Activated CD4-positive, alpha-beta T cell treated with anti-CD3 and anti-CD28 coated beads, Interleukin-2, Interleukin-4, amounts not matched to agents 100 ng/mL and 50 ng/mL, durations not matched to agents 16 hours and 8 hours (primary cell): Measurements from ENCODE around the gene CRIM1.

Experiments
- DNase-seq: peaks from one replicate; pipeline ENCODE4 v3.0.0-alpha.2; 2020; ENCODE audit warnings: low spot score

Gene CRIM1

DNA sequence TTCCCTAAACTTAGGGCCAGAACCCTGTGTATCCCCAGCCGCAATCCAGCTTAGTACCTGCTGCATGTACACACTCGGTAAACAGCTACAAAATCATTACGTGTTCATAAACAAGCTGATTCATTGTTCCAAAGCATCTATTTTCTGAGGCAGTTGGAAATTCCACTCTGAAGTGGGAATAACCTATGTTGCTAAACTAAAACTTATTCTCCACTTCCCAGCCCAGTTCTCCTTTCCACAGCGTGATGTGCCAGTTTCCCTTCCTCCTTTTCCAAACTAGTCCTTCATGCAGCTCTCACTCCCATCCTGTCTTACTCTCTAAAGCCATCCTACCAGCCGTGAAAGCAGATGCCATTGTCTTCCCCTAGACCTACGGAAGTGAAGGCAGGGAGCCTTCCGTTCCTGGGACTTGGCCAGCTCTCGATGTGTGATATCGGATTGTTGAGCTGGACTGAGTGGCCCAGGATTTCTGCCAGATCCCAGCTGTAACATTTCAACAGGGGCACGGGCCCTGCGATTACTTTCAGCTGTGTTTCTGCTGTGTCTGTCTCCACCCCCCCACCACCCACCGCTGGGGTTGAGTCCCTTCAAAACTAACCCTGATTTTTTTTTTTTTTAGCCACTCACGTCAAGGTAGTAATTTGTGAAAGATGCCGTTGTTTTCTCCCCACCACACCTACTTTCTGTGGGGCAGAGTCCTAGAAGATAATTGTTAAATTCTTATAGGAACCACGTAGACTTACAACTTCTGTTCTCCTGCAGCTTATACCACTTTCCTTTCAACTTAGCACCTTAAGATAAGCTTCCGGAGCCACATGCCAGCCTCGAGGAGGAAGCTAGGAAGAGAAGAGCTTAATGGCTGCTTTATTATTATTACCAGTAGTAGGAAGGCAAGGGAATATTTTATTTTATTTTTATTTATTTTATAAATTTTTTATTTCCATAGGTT lies 100.9 kb downstream of the CRIM1 start:
- DNase-seq = no peak

DNA sequence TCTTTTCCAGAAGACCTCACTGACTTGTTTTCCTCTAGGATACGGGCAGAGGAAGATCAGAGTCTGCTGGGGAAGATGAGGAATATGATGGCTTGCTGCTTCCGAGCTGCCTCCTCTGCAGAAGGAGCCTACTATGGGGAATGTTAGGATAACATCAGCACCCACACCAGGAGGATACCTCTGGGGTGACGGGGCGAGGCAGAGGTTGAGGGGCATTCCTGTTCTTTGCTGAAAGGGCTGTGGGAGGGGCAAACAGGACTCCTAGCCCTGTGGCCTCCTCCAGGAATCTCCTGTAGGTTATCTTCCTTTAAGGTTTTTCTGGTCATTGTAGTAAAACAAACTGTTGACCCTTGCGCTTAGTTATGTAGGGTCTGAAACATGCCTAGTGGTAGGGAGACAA lies 102.5 kb downstream of the CRIM1 start:
- no peak for DNase-seq

DNA sequence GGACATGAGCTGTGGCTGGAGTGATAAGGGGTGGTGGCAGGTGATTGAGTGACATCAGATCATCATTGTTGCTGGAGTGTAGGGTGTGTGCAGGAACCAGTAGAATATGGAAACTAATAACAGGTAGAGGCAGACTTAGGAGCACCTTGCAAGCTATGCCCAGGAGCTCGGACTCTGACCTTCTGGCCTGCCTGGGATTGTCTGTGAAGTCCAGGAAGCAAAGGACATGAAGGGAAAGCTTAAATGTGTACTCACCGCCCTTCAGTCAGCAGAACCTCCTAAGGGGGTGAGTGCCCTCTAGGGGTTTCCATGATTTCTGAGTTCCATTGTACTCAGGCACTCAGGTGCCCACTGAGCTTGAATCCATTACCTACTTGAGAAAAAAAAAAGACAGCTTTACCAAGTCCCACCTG lies 104.2 kb downstream of the CRIM1 start:
- no peak for DNase-seq

DNA sequence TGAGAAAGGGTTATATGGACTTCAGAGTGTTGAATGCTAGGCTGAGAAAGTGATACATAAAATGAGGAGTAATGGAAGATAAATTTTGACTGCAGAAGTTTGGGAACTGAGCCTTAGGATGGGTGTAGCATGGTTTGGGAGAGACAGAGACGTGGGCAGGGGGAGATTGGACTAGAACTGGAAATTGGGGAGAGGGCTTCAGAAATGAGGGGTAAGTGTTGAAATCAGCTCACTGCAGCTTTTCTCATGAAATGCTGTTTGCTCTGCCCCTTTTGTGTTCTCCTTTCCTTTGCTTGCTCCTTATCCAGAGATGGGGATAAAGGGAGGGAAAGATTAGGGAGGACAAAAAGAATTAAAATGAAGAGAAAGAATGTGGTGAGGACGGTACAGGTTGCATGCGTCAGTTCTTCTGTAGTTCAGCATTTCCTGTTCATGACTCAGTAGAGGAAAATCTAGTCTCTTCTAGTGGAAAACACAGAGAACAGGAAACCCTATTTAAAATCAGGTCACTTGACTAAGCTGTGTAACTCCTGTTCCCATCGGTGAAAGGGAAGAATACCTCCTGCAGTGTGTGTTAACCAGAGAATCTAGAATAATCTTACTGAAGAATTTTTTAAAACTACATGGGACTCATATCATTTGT lies 105.6 kb downstream of the CRIM1 start:
- DNase-seq = peak; percentile 39

DNA sequence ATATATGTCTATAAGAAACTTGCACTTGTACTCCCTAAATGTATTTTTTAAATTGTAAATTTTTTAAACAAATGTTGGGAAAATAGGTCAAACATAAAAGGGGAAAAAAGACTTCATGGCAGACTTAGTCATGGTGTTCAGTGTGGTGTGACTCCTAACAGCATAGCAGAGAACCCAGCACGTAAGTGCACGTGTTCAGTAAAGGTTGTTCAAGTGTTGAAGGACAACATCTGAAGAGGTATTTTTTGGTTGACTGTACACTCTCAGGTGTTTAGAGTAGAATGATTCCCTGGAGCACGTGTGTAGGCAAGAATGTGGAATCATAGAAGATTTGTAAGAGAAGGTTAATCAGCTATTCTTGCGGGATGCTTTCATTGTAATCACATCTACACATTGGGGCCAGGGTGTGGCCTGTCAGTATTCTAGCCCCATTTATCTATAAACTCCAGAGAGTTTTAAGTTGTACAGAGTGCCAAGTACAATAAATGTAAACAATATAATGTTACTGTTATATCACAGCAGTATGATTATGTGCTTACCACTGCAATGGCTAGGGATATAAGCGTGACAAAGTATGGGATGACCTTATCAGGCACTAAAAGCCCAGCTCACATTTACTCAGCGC lies 106.8 kb downstream of the CRIM1 start:
- no peak for DNase-seq

DNA sequence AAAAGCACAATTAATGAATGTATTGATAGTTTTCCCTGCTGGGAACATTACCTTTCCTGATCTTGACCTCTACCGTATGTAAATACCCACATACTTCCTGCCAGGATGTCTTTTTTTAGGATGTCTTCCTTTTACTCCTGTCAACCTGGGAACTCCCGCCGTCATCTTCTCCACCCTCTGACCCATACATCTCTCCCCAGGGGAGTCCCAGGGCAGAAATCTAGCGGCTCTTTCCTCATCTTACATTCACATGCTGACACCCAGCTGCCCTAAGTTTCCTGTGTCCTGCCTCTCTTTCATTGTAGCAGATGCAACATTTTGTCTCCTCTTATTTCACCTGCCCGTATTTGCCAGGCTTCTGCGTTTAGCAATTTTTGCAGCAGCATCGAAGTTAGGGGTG lies 107.8 kb downstream of the CRIM1 start:
- DNase-seq = no peak

DNA sequence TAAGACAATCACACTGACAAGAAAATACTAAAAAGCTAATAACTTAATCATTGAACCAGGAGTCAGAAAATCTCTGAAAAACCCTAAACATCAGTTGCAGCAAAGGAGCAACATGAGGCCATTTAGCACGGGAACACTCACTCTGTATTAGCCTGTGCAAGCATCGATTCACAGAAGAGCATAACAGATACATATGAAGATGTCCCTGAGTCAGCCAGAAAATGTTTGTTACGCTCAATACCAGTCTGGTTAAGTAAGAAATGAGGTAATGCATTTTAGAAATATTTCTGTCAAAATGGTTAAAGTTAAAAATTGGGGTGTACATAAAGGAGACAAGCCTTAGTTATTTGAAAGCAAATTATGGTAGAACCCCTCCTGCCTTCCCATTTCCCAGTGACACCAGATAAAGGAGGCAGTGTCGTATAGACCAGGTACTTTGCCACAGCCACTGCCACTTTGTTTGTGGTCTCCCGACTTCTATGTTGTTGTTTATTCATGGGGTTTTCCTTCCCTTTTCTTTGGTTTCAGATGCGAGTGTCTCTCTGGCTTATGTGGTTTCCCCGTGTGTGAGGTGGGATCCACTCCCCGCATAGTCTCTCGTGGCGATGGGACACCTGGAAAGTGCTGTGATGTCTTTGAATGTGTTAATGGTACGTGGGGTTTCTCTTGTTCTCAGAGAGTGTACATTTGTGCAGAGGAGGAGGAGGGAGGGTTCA lies 108.6 kb downstream of the CRIM1 start:
- no peak for DNase-seq

DNA sequence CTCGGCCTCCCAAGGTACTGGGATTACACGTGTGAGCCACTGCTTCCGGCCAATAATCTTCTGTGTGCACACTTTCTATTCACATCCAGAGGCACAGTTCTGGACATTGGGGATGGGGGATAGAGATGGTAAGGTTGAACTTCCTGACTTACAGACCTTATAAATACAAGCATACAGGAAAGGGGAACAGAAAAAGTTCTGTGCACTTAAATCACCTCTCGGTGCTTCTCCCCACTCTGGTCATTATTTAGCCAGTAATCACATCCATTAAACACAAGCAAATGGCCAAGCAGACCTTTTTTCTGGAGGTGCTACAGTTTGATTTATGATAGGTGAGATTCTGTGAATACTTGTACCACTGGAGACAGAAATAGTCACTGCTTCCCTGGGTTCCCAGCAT lies 110.6 kb downstream of the CRIM1 start:
- no peak for DNase-seq

DNA sequence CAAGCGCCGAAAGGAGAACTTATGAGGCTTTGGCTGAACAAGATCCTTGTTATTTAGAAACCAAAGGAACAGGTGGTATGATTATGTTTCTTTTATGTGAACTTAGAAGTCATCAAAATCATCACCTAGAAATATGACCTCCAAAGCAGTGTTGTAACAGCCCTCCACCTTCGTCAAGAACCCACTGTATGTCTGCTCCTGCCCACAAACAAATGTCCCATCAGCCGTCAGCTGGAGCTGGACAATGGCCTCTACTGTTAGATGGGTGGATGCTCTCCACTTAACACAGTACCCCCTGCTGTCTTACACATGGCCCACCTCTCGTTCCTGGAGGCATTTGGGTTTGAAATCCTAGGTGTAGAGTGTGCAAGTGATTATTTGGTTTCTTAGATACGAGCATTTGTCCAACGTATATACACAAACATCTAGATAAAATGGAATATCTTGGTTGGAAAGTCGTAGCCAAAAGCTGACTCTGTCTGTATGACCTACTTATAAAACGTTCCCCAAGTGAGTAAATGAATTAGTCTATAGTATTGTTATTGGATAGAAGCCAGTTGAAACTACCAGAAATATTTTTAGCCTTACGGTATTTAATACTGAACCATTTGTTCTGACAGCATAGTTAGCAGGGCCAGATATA lies 113.0 kb downstream of the CRIM1 start:
- DNase-seq = no peak

DNA sequence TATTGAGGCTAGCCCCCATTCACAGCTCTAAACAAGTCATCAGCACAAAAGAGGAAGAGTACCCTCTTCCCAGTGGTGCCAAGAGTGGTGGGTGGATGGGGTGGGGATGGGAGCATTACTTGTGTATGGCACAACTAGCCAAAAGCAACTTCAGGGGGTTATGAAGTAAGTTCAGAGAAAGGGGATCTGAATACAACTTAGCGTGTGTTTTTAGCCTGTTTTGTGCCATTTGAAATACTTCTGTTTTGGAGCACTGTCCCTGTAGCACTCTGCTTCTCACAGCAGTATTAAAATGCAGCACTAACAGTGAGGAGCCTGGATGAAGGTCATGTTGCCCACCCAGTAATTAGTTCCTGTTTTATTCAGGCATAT lies 113.5 kb downstream of the CRIM1 start:
- no peak for DNase-seq

DNA sequence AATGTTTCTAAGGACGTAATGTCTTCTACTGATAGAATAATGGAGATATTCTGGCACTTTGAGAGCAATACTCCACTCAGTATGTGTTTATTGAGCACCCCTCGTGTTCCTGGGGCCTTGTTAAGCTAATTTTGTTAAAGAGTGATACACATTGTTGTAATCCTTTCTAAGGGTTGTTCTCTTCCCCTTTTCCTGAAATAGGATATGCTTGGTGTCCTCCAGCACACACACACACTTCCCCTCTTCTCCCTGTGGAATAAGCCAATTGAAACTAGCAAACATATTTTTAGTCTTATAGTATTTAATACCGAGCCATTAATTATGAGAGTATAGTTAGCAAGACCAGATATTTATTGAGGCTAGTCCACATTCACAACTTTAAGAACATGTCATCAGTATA lies 114.1 kb downstream of the CRIM1 start:
- no peak for DNase-seq

DNA sequence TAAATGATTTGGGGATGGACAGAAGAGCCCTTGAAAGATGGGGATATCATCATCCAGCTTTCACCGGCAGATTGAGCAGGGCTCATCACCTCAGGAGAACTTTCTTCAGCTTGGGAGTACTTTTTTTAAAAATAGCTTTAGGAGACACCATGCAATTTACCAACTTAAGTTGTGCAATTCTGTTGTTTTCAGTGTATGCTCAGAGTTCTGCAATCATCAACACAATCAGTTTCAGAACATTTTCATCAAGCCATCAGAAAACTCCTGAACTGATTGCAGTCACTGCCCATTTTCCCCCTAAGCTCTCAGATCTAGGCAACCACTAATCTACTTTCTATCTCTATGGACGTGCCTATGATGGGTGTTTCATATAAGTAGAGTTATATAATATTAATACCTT lies 117.7 kb downstream of the CRIM1 start:
- DNase-seq = no peak

DNA sequence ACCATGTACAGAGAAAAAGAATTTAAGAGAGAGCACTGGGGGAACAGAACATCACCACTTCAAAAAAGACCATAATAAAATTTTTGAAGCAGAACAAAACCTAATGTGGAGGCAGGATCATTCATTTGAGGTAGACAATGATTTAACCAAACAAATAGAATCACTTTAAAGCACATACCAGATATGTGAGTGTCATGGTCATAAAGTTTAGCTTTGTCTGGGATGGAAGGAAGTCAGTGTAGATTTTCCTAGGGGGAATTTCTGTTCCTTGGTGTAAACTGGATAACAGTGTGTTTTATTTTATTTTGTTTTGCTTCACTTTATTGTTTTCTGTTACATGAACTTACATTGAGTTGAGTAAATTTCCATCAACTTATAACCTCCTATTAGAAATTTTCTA lies 120.8 kb downstream of the CRIM1 start:
- no peak for DNase-seq

DNA sequence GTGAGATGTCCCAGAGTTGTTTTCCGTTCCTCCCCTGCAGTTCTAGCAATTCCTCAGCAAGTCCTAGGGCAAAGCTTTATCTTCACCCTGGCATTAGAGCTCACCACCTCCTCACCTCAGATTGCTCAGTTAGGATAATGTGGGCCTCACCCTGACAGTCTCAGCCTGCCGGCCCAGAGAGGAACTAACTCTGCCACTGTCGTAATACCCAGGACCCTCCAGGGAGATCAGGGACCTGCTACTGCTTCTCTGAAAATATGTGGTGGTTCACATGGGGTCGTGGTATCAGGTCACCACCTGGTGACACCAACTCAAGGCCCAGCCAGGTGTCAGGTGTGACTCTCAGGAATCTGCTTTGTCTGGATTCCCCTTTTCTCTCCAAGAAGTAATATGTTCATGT lies 121.7 kb downstream of the CRIM1 start:
- DNase-seq = no peak

DNA sequence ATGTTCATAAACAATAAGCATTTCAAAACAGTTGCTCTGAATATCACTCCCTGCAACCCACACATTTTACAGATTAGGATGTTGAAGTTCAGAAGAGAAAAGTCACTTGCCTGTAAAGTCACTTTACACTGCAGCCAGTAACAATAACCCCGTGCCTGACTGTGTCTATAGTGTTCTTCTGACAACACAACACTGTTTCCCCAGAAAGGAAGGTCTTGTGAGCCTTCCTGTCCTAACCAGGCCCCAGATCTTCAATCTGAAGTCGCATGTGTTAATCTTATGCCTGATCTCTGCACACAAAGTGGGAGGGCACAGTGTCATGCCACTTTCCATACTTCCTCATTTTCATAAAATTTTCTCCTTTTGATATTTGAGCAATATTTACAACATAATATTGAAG lies 122.2 kb downstream of the CRIM1 start:
- DNase-seq = no peak

DNA sequence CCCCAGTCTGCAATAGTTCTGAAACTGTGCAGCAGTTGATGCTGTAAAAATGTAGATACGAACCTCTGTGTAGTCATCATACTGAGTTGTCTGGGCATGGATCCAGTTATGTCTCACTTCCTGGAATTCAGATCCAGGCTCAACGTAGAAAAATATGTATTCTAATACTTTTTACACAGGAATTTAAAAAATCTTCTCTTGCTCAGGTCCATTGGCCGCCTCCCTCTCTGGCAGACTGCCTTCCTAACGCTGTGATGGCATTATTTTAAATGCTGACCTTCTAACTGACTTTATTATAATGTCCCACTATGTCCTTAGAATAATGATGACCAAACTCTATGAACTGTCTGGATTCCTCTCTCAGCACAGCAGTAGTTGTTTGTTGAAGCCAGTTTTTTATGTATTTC lies 122.8 kb downstream of the CRIM1 start:
- DNase-seq = no peak

DNA sequence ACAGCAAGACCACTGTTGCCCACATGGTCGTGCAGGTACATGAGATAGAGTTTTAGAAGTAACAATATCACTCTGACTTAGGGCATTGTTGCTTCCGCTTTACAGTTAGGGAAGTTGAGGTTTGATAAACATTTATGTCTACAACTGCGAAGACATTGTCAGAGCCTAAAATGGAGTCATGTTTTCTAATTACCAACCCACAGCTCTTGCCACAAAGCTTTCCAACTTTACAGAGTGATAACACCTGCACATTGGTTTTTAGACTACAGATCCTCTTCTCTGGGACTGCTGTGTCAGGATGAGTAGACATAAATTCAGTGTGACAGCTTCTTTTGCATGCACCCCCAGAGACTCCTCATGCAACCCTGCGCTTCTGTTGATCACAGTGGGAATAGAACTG lies 123.4 kb downstream of the CRIM1 start:
- DNase-seq = no peak

DNA sequence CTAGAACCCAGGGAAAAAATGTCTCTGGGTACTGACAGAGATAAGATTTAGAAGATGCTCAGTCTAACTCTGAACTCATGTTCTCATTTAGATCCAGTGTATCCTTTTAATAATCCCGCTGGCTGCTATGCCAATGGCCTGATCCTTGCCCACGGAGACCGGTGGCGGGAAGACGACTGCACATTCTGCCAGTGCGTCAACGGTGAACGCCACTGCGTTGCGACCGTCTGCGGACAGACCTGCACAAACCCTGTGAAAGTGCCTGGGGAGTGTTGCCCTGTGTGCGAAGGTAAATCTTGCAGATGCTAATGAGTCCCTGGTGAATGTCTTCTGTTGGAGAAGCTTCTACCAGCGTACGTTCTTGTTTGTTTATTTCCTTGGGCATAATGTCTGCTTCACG lies 123.8 kb downstream of the CRIM1 start:
- DNase-seq = no peak

DNA sequence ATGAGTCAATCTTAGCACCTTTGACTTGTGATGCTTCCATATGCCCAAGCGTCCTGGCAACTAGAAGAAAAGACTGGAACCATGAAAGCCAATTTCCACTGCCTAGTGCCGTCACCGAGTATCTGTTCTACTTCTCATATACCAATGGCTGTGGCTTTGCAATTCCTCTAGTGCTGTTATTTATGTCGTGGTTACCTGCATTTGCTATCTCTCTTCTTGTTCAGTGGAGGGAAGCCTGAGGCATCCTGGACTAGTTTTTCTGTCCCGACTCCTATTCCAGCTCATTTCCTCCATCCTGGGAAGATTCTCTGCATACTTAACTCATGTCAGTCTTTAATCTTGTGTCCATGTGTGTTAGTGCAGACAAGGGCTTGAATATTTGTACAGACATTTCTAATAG lies 124.5 kb downstream of the CRIM1 start:
- no peak for DNase-seq

DNA sequence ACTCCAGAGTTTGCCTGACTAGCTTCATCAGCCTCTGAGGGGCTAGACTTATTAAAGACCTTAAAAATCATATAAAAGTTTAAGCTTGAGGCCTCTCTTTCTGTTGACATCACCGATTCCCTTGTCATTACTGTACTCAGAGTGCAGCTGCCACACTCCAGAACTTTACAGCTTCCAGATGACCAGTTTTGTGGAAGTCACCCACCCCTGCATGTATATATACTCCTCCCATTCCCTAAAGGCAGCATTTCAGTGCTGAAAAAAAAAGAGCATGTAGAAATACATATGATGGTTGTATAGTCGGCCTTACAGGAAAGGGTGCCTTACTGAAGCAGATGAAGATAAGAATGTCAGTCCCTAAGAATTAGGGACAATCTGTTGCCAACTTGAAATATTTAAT lies 125.1 kb downstream of the CRIM1 start:
- DNase-seq = no peak

DNA sequence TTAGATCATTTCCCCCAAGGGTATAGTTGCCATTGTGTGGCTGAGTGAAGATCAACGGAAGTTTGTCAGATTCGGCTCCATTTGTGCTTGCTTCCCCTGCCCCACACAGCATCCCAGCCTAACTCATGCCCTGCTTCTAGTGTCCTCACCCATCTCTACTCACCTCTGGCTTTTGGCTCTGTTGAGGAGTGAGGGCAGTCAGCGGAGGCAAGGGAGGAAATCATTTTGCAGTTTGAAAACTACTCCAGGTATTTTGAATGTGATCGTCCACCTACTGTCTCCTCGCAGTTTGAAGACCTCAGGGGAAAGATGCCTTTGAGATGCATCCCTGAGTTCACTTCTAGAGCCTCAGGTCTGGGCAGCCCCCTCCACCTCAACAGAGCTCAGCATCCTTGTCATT lies 126.1 kb downstream of the CRIM1 start:
- DNase-seq = no peak

DNA sequence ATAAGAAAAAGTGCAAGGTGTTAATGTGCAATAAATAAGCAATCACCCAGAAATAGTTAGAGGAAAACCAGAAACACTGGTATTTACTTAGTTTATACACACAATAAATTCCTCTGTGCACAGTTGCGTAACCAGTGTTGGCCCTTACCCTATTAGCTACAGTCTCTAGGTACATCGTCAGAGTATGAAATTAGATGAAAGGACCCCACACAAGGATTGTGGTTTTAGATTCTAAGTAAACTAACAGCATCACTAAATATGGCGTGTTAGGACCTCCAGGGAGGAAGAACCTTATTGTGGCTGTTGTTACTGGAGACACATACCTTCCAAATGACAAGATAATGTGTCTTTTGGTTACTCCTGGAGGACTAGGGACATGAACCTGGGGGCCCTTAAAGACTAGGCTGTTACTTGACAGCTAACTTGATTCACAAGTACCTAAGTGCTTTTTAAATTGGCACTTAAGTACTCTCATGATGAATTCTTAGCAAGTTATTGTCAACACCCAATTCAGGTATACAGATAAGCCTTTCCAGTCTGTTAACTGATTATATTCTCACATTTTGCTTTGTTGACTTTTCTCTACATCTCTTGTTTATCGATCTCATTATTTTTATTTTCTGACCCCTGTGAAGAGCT lies 127.1 kb downstream of the CRIM1 start:
- DNase-seq = no peak
